GM15510 (cell line): ENCODE results near the gene XRCC4.

ENCODE experiments used
- POLR2A ChIP-seq: IDR thresholded peaks from 3 replicates; pipeline ENCODE4 v1.6.1; 2011; ENCODE audit warnings: borderline replicate concordance; ENCODE audit not compliant: insufficient read length; ENCODE audit errors: extremely low read depth

The XRCC4 gene

GRCh38 chr5:83387041-83387440 is 309.7 kb downstream of the XRCC4 start:
- no peak for TF ChIP-seq POLR2A

DNA sequence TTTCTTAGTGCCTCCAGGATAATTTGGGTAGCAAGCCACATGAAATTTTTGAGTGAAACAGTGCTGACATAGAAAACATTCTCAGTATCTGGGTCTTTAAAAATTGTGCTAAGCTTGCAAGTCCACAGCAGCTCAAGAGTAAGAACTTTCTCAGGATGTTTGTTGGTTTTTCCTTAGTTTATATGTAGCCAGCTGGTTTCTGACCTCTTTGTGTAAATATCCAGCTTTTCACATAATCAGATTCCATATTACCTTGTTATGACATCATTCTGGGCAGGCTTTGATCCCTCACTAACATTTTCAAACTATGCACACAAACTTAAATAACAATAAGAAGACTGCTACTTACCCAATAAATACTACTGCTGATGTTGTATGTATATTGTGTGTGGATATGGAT is 311.3 kb downstream of the XRCC4 start:
- TF ChIP-seq POLR2A, result no peak

DNA sequence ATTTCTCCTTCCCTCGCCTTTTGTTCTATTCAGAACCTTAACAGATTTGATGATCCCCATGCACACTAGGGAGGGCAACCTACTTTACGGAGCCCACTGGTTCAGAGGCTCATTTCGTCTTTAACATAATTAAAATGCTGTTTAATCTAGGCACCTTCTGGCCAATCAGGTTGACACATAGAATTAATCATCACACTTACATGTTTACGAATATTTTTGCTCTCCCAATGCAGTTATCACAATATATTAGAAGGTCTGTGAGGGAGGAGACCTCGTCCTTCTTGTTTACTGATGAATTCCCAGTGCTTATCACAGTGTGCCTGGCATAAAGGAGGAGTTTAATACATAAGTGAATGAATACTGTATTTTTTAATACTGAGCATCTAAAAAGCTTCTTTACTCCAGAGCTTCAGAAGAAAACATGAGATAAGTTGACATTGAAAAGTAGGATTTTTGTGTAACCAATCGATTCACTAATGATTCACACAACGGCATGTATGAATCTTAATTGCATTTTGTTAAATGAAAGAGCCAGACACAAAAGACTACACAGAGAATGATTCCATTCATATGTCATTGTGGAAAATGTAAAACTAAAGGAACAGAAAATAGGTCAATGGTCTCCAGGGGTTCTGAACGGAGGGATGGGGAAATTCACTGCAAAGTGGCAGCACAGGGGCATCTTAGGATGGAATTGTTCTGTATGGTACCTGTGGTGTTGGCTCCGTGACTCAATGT is 315.6 kb downstream of the XRCC4 start:
- TF ChIP-seq POLR2A, result no peak

DNA sequence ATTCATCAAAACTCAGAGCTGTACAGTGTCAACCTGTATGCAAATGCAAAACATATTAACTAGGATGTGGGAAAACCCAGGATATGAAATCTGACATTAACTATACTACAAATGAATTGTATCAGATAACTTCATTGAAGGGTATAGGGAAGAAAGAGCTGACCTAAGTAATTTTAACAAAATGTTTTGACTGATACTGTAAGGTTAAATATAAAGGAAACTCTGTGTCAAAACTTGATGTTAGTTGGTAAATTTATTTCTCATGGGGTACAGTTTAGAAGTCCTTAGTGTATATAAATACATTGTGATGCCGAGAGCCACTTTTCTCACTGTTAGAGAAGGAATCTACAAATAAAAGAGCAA is 316.1 kb downstream of the XRCC4 start:
- no peak for TF ChIP-seq POLR2A

- no peak for TF ChIP-seq POLR2A
Measured at GRCh38 chr5:83394190-83394589, 316.8 kb downstream of the XRCC4 start.

- no peak for TF ChIP-seq POLR2A
Measured at GRCh38 chr5:83396662-83397061, 319.3 kb downstream of the XRCC4 start.

GRCh38 chr5:83397658-83398057 is 320.3 kb downstream of the XRCC4 start:
- TF ChIP-seq POLR2A, result no peak

DNA sequence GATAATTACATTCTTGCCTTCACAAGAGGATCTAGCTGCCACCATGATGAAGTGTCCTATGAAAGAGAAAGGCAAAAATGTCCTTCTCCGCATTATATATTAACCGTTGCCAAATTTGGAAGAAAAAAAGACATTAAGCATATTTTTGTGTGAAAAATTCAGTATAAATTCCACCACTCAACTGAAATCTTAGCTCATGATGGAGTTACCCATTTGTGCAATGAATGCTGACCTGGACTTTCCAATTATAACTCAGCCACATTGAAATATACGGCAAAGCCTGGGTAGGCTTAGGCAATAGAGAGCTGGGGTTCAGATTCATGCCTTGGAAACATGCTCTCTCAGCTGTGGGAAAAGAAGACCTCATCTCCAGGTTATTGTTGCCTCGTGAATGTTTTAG is 322.9 kb downstream of the XRCC4 start:
- TF ChIP-seq POLR2A, result no peak

DNA sequence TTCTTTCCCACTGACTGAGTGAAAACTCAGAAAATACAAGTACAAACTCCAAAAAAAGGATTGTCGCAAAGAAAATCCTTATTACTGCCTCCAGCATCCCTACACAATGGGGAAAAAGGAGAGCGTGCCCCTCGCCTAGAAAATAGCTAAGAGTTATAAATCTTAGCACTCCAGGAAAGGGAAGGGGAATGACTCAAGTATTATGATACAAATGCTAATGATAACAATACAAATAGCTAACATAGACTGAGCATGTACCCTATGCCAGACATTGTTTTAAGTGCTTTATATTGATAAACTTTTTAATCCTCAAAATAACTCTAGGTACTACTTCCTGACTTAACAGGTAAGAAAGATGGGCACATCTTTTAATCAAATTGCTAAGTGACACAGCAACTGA is 323.4 kb downstream of the XRCC4 start:
- no peak for TF ChIP-seq POLR2A

- no peak for TF ChIP-seq POLR2A
Measured at GRCh38 chr5:83401122-83401731, 323.9 kb downstream of the XRCC4 start.

GRCh38 chr5:83401775-83402174 is 324.4 kb downstream of the XRCC4 start:
- TF ChIP-seq POLR2A, result no peak
